C4-2B (cell line): ENCODE data around the gene ALKBH7.

Experiments
- ZFX ChIP-seq: fragments of 450-650 bp; IDR thresholded peaks from 2 replicates; pipeline ENCODE4 v1.6.1; 2017
- TF ChIP-seq, protein P1 (sequence below): fragments of 450-650 bp; conservative IDR thresholded peaks from 2 replicates; pipeline ENCODE4 v1.5.1; 2017; ENCODE audit warnings: mild to moderate bottlenecking

DNA sequence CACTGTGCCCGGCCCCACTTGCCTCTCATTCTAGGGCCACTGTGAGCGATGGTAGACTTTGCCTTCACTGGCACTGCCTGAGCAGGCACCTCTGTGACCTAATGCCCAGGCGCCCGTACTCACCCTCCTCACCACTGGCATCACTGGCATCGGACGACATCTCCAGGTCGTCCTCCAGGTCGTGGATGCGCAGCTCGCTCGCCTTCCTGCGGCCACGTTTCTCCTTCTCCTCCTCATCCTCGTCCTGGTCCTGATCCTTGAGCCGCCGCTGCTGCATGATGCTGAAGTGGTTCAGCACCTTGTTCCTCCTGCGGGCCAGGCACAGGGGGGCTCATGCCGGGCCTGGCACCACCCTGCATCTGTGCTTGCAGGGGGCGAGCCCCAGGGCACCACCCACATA is 10.6 kb downstream of the ALKBH7 start:
- TF ChIP-seq, protein P1, sequence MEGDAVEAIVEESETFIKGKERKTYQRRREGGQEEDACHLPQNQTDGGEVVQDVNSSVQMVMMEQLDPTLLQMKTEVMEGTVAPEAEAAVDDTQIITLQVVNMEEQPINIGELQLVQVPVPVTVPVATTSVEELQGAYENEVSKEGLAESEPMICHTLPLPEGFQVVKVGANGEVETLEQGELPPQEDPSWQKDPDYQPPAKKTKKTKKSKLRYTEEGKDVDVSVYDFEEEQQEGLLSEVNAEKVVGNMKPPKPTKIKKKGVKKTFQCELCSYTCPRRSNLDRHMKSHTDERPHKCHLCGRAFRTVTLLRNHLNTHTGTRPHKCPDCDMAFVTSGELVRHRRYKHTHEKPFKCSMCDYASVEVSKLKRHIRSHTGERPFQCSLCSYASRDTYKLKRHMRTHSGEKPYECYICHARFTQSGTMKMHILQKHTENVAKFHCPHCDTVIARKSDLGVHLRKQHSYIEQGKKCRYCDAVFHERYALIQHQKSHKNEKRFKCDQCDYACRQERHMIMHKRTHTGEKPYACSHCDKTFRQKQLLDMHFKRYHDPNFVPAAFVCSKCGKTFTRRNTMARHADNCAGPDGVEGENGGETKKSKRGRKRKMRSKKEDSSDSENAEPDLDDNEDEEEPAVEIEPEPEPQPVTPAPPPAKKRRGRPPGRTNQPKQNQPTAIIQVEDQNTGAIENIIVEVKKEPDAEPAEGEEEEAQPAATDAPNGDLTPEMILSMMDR, result no peak
- TF ChIP-seq ZFX, result no peak
